LNCaP clone FGC (cell line): ENCODE measurements around the gene ITFG1.

Source experiments
- DNase-seq: peaks from one replicate; pipeline ENCODE4 v3.0.0-alpha.2; 2011; ENCODE audit warnings: low read depth
- H3K4me3 ChIP-seq: 2 replicates; pipeline ENCODE4 v1.5.1; 2011; ENCODE audit warnings: mild to moderate bottlenecking, low read depth, low read length, control low read depth
- CTCF ChIP-seq: IDR thresholded peaks from 2 replicates; pipeline ENCODE4 v1.5.1; 2012; ENCODE audit warnings: mild to moderate bottlenecking; ENCODE audit not compliant: control insufficient read depth, insufficient read depth; ENCODE audit errors: extremely low read depth

The ITFG1 gene

GRCh38 chr16:47387026-47387734 is 73.7 kb downstream of the ITFG1 start:
- DNase-seq: no peak
- TF ChIP-seq CTCF: no peak
- H3K4me3 ChIP-seq: no peak overlapping the region

- no peak overlapping the region for H3K4me3 ChIP-seq
- no peak for DNase-seq
- TF ChIP-seq CTCF: no peak
Observed at GRCh38 chr16:47386201-47386718, 74.6 kb downstream of the ITFG1 start.

GRCh38 chr16:47382362-47382761 is 78.5 kb downstream of the ITFG1 start:
- DNase-seq: no peak
- H3K4me3 ChIP-seq: no peak overlapping the region
- TF ChIP-seq CTCF: no peak

GRCh38 chr16:47377154-47377553 is 83.7 kb downstream of the ITFG1 start:
- no peak for DNase-seq
- no peak for TF ChIP-seq CTCF
- no peak overlapping the region for H3K4me3 ChIP-seq

GRCh38 chr16:47375423-47375822 is 85.4 kb downstream of the ITFG1 start:
- no peak for DNase-seq
- no peak for TF ChIP-seq CTCF
- no peak overlapping the region for H3K4me3 ChIP-seq

- TF ChIP-seq CTCF: no peak
- no peak for DNase-seq
- H3K4me3 ChIP-seq: no peak overlapping the region
Observed at GRCh38 chr16:47374629-47375028, 86.2 kb downstream of the ITFG1 start.
